ENCODE measurements around the gene CACNA1C.
"Not testable (repeated sequence)": the region's sequence is repeated elsewhere in the genome, so short reads cannot be mapped to it uniquely, and the experiment has no call there.

CACNA1C gene

GRCh38 chr12:2488596-2488995 is 435.8 kb downstream of the CACNA1C start:
- DNase-seq (ENCODE audit: low spot score), result no peak

GRCh38 chr12:2489275-2489674 is 436.5 kb downstream of the CACNA1C start:
- no peak for DNase-seq (ENCODE audit: low spot score)

GRCh38 chr12:2490831-2491230 is 438.0 kb downstream of the CACNA1C start:
- DNase-seq (ENCODE audit: low spot score), result no peak

- not testable (repeated sequence) for DNase-seq (ENCODE audit: low spot score)
Observed at GRCh38 chr12:2491349-2491748, 438.6 kb downstream of the CACNA1C start.

- DNase-seq (ENCODE audit: low spot score), result no peak
Observed at GRCh38 chr12:2492236-2492635, 439.4 kb downstream of the CACNA1C start.

GRCh38 chr12:2493086-2493485 is 440.3 kb downstream of the CACNA1C start:
- DNase-seq (ENCODE audit: low spot score), result no peak

- DNase-seq (ENCODE audit: low spot score), result no peak
Observed at GRCh38 chr12:2494486-2495192, 441.9 kb downstream of the CACNA1C start.

- no peak for DNase-seq (ENCODE audit: low spot score)
Observed at GRCh38 chr12:2495417-2496112, 442.8 kb downstream of the CACNA1C start.

- no peak for DNase-seq (ENCODE audit: low spot score)
Observed at GRCh38 chr12:2498964-2499500, 446.2 kb downstream of the CACNA1C start.

GRCh38 chr12:2501464-2502191 is 448.8 kb downstream of the CACNA1C start:
- no peak for DNase-seq (ENCODE audit: low spot score)

- DNase-seq (ENCODE audit: low spot score), result no peak
Observed at GRCh38 chr12:2503036-2503435, 450.2 kb downstream of the CACNA1C start.

- no peak for DNase-seq (ENCODE audit: low spot score)
Observed at GRCh38 chr12:2503762-2504161, 451.0 kb downstream of the CACNA1C start.

GRCh38 chr12:2504577-2504976 is 451.8 kb downstream of the CACNA1C start:
- DNase-seq (ENCODE audit: low spot score), result no peak

GRCh38 chr12:2507814-2508213 is 455.0 kb downstream of the CACNA1C start:
- DNase-seq (ENCODE audit: low spot score), result no peak

GRCh38 chr12:2509137-2509536 is 456.4 kb downstream of the CACNA1C start:
- no peak for DNase-seq (ENCODE audit: low spot score)

GRCh38 chr12:2510045-2510444 is 457.3 kb downstream of the CACNA1C start:
- DNase-seq (ENCODE audit: low spot score), result no peak

GRCh38 chr12:2513141-2514037 is 460.6 kb downstream of the CACNA1C start:
- no peak for DNase-seq (ENCODE audit: low spot score)

- DNase-seq (ENCODE audit: low spot score), result no peak
Observed at GRCh38 chr12:2514038-2514340, 461.2 kb downstream of the CACNA1C start.

- no peak for DNase-seq (ENCODE audit: low spot score)
Observed at GRCh38 chr12:2520722-2521246, 468.0 kb downstream of the CACNA1C start.

GRCh38 chr12:2523317-2523716 is 470.5 kb downstream of the CACNA1C start:
- no peak for DNase-seq (ENCODE audit: low spot score)

GRCh38 chr12:2523844-2524243 is 471.1 kb downstream of the CACNA1C start:
- DNase-seq (ENCODE audit: low spot score), result no peak

GRCh38 chr12:2526371-2526770 is 473.6 kb downstream of the CACNA1C start:
- no peak for DNase-seq (ENCODE audit: low spot score)

Data from LoVo (cell line).